Lung (tissue), 12 donors: ENCODE measurements around the gene EDA. TPM values are rescaled to one million over a fixed set of nuclear protein-coding genes. Genes with fewer than 3 reads are reported as not detected.

Experiments
- ATAC-seq: fragments of 200-7000 bp; cut with Tn5 transposase; one replicate; pipeline ENCODE4 v1.9.1; 2020; ENCODE audit warnings: moderate number of reproducible peaks; ENCODE audit not compliant: insufficient read depth, low FRiP score
- DNase-seq, 3 donors: peaks; one replicate each; pipeline ENCODE4 v3.0.0-alpha.2; 2013 to 2017
- H3K27ac ChIP-seq, 2 donors: one replicate each; pipeline ENCODE4 v1.5.1; 2013; ENCODE audit warnings: mild to moderate bottlenecking in 2 of 2, moderate library complexity in 2 of 2, control low read depth in 1 of 2, inconsistent platforms in 1 of 2, low read depth in 1 of 2, low read length in 1 of 2
- H3K27me3 ChIP-seq, 3 donors: one replicate each; pipeline ENCODE4 v1.5.1; 2013; ENCODE audit warnings: low read length in 2 of 3; ENCODE audit not compliant: control insufficient read depth in 3 of 3, insufficient read depth in 3 of 3
- H3K36me3 ChIP-seq, 4 donors: one replicate each; pipeline ENCODE4 v1.5.1; 2013; ENCODE audit warnings: low read length in 4 of 4, mild to moderate bottlenecking in 1 of 4, moderate library complexity in 1 of 4; ENCODE audit not compliant: control insufficient read depth in 4 of 4, insufficient read depth in 4 of 4
- H3K4me1 ChIP-seq, 5 donors: one replicate each; pipeline ENCODE4 v1.5.1; 2013; ENCODE audit warnings: low read length in 5 of 5, mild to moderate bottlenecking in 2 of 5, moderate library complexity in 1 of 5; ENCODE audit not compliant: control insufficient read depth in 5 of 5, insufficient read depth in 5 of 5
- H3K4me3 ChIP-seq: one replicate; pipeline ENCODE4 v1.5.1; 2013; ENCODE audit warnings: mild to moderate bottlenecking, control low read depth, moderate library complexity
- H3K9ac ChIP-seq, 2 donors: one replicate each; pipeline ENCODE4 v1.5.1; 2013; ENCODE audit warnings: low read length in 2 of 2, control low read depth in 1 of 2; ENCODE audit not compliant: insufficient read depth in 1 of 2
- H3K9me3 ChIP-seq, 4 donors: one replicate each; pipeline ENCODE4 v1.5.1; 2013; ENCODE audit warnings: low read length in 3 of 4, mild to moderate bottlenecking in 1 of 4, moderate library complexity in 1 of 4; ENCODE audit not compliant: control insufficient read depth in 4 of 4, insufficient read depth in 3 of 4
- WGBS, 2 donors: extraction: QIAGEN DNeasy Blood & Tissue Kit; methylation state at CpG; one replicate each; pipeline ENCODE4 v1.1.7; 2013; 5-methylcytosine and 5-hydroxymethylcytosine counted together
- polyA plus RNA-seq, 2 donors: library from polyadenylated mRNA; stranded (reverse); fragments of 200-250 nt; gene quantifications; one replicate each; pipeline ENCODE4 v1.2.1, GENCODE V29; 2013
- total RNA-seq, 2 donors: library from RNA; depleted of rRNA in 1 of 2; stranded (reverse); fragments of >200 nt in 1 of 2; gene quantifications; one replicate each; pipeline ENCODE4 v1.2.1, GENCODE V29; 2014 to 2021
- TF ChIP-seq, protein P1 (sequence below): IDR thresholded peaks from 2 replicates; pipeline ENCODE4 v1.5.1; 2012; ENCODE audit warnings: mild to moderate bottlenecking; ENCODE audit errors: control extremely low read depth, extremely low read depth
- donor health status: control.
- donor health status: control.
- donor health status: Bipolar disorder and iron deficiency.
- donor health status: healthy.
- donor health status: DM: yes; HTN: yes; CAD: no.

EDA gene
- total and polyA plus RNA-seq, 4 donors = 0.93 to 7.9 (median 3.1) TPM

DNA sequence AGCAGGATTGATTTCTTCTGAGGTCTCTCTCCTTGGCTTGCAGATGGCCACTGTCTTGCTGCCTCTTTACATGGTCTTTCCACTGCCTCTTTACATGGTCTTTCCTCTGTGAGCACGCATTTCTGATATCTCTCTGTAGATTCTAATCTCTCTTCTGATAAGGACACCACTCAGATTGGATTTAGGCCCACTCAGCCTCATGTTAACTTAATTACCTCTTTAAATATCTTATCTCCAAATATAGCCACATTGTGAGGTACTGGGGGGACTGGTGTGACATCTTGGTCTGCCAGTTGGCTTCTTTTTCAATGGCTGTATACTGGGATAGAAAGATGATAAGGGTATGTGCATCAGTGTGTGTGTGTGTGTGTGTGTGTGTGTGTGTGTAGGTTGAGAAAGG lies 280.1 kb downstream of the EDA start:
- Histone ChIP-seq H3K4me1 (no peaks in the 10 kb centered on the region), H3K27ac (no peak overlapping the region), H3K9me3 (peaks cover 0 to 3% (median 0%) of the 10 kb centered on the region in 4 donors), H3K4me3 (no peak overlapping the region), H3K36me3 (no peaks in the 10 kb centered on the region), H3K27me3 (no peaks in the 10 kb centered on the region), H3K9ac (no peak overlapping the region)
- WGBS, 2 donors = 16 to 61% methylated on average over 1 of the region's 1 CpG
- DNase-seq (no peak), ATAC-seq (no peak)
- TF ChIP-seq, protein P1, sequence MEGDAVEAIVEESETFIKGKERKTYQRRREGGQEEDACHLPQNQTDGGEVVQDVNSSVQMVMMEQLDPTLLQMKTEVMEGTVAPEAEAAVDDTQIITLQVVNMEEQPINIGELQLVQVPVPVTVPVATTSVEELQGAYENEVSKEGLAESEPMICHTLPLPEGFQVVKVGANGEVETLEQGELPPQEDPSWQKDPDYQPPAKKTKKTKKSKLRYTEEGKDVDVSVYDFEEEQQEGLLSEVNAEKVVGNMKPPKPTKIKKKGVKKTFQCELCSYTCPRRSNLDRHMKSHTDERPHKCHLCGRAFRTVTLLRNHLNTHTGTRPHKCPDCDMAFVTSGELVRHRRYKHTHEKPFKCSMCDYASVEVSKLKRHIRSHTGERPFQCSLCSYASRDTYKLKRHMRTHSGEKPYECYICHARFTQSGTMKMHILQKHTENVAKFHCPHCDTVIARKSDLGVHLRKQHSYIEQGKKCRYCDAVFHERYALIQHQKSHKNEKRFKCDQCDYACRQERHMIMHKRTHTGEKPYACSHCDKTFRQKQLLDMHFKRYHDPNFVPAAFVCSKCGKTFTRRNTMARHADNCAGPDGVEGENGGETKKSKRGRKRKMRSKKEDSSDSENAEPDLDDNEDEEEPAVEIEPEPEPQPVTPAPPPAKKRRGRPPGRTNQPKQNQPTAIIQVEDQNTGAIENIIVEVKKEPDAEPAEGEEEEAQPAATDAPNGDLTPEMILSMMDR = no peak

DNA sequence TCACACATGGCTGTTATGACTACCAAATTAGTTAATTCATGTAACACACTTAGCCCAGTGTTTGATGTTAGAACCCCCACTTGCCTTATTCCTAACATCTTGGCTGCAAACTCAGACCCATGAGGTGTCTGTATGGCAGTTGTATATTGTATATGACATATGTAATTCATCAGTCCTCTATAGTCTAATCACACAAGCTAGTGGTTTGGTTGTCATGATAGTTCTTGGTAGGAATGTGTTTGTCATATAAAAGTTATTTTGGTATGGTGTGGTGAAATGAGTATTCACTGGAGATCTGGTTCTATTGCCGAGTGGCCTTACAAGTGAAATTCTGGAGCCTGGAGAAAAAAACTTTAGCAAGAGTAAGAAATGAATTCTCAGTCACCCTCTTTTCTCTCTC lies 284.6 kb downstream of the EDA start:
- Histone ChIP-seq H3K4me1 (no peaks in the 10 kb centered on the region), H3K9ac (no peak overlapping the region), H3K27me3 (no peaks in the 10 kb centered on the region), H3K4me3 (no peak overlapping the region), H3K27ac (no peak overlapping the region), H3K9me3 (no peaks in the 10 kb centered on the region), H3K36me3 (no peaks in the 10 kb centered on the region)
- TF ChIP-seq, protein P1 = no peak
- no peak for DNase-seq
- 86 to 92% methylated on average over 1 of the region's 1 CpG for WGBS, 2 donors
- ATAC-seq = no peak

DNA sequence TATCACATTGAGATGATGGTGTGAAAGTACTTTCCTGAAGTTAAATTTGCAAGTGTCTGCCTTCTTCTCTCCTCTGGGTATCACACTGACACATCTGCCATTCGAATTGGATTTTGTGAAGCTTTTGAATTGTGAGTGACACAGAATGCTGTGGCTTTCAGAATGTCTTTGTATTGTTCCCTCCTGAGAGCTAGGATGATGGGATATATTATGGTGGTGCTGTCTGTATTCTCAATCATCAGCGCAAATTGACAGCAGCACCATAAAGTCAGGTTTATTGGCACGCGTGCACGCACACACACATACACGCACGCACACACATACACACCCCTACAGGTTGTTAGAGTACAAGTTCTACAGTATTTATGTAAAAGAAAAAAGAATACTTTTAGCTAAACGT lies 290.5 kb downstream of the EDA start:
- Histone ChIP-seq H3K9me3 (no peaks in the 10 kb centered on the region), H3K4me3 (no peak overlapping the region), H3K9ac (no peak overlapping the region), H3K36me3 (no peaks in the 10 kb centered on the region), H3K27ac (no peak overlapping the region), H3K27me3 (no peaks in the 10 kb centered on the region), H3K4me1 (no peaks in the 10 kb centered on the region)
- ATAC-seq (no peak), DNase-seq (no peak)
- 82 to 90% methylated on average over 8 of the region's 8 CpGs for WGBS, 2 donors
- TF ChIP-seq, protein P1 = no peak

DNA sequence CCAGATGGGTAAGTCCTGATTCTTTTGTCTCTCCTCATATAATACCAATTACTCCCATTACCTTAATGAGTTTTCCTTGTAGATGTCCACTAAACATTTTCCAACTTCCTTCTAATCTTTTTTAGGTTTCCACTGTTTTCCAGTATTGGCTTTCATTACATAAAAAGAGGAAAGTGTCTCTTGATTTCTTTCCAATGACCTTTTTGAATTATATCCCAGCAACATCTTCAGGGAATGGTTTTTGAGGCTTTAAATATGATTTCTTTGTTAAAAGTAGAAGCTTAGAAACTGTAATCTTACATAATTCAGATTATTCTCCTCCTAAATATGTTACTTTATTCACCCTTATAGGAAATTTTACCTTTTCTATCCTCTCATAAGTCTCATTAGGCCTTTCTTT lies 298.9 kb downstream of the EDA start:
- ATAC-seq (no peak), DNase-seq (no peak)
- H3K9ac ChIP-seq = no peak overlapping the region
- no peak overlapping the region for H3K27ac ChIP-seq
- H3K4me3 ChIP-seq = no peak overlapping the region
- TF ChIP-seq, protein P1 = no peak
- H3K9me3 ChIP-seq = peaks cover 0 to 13% (median under 1%) of the 10 kb centered on the region in 4 donors
- H3K4me1 ChIP-seq = no peaks in the 10 kb centered on the region
- no peaks in the 10 kb centered on the region for H3K36me3 ChIP-seq
- no peaks in the 10 kb centered on the region for H3K27me3 ChIP-seq
